ENCODE measurements around the gene EPHB1.
A peak's percentile ranks its signal among the peaks of the same experiment; 100 is the strongest.

The EPHB1 gene

DNA sequence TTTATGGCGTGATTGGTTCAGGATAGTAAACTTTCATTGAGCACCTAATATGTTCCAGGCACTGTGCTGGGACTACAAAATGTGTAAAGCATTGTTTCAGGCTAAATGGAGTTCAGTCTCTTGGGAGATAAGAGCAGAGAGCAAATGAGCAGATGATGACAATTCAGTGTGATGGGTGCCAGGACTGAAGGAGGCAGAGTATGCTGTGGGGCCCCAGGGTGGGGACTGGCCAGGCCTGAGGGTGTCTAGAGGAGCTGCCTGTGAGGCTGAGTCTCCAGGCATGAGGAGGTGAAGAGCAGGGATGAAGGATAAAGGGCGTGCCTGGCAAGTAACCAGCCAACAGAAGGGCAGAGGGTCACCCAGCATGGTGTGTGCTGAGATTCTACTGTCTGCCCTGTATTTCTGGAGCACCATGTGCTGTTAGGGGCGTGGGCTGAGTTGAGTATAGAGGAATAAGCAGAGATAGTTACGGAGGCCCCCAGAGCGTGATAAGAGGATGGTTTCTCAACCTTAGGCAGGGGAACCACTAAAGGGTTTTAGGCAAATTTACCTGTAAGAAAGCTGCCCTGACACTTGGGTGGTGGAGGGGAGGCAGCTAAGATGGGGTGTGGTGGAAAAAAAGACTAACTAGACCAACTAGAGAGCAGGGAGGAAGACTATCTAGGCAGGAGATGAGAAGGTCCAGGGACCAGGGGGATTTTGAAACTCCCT lies 38.5 kb downstream of the EPHB1 start:
- no peak overlapping the region for H3K9ac ChIP-seq (ENCODE audit: low read length)
- H2BK5ac ChIP-seq (ENCODE audit: low read length): no peak overlapping the region
- no peak overlapping the region for H2BK15ac ChIP-seq (replicated peaks; ENCODE audit: low read depth)
- no peaks in the 10 kb centered on the region for H3K79me1 ChIP-seq (ENCODE audit: low read length)
- no peak overlapping the region for H3K4me2 ChIP-seq (ENCODE audit: low read length)
- no peaks in the 10 kb centered on the region for H3K27me3 ChIP-seq (ENCODE audit: insufficient read depth, low read length, poor library complexity)
- no CpG with 5 or more reads among the region's 5 CpGs for WGBS (ENCODE audit: extremely low coverage, insufficient coverage, low lambda C conversion rate)
- H3K79me2 ChIP-seq (ENCODE audit: control insufficient read depth, insufficient read depth, low read length): no peaks in the 10 kb centered on the region
- no peak overlapping the region for H2BK120ac ChIP-seq (ENCODE audit: low read depth, low read length)
- no peaks in the 10 kb centered on the region for H3K4me1 ChIP-seq (ENCODE audit: control insufficient read depth, low read depth, low read length)
- H3K36me3 ChIP-seq (ENCODE audit: control insufficient read depth, insufficient read depth, low read length): no peaks in the 10 kb centered on the region
- H3K4ac ChIP-seq (ENCODE audit: low read depth, low read length): no peak overlapping the region
- H4K8ac ChIP-seq (ENCODE audit: low read depth, low read length): no peak overlapping the region
- H3K27ac ChIP-seq (ENCODE audit: low read depth, low read length): no peak overlapping the region
- no peak for DNase-seq
- no peak overlapping the region for H3K56ac ChIP-seq (ENCODE audit: low read length)
- no peak overlapping the region for H3K4me3 ChIP-seq (ENCODE audit: low read length)
- no peak overlapping the region for H4K5ac ChIP-seq (ENCODE audit: low read length)
- no peak overlapping the region for H3K18ac ChIP-seq (ENCODE audit: low read length)
- H3K23ac ChIP-seq (ENCODE audit: low read length): no peak overlapping the region
- no peak overlapping the region for H2AK5ac ChIP-seq (ENCODE audit: low read length)

- H2AK5ac ChIP-seq (ENCODE audit: low read length): no peak overlapping the region
- no peak overlapping the region for H3K27ac ChIP-seq (ENCODE audit: low read depth, low read length)
- H3K4me1 ChIP-seq (ENCODE audit: control insufficient read depth, low read depth, low read length): no peaks in the 10 kb centered on the region
- no peak overlapping the region for H2BK15ac ChIP-seq (replicated peaks; ENCODE audit: low read depth)
- H3K36me3 ChIP-seq (ENCODE audit: control insufficient read depth, insufficient read depth, low read length): no peaks in the 10 kb centered on the region
- WGBS (ENCODE audit: extremely low coverage, insufficient coverage, low lambda C conversion rate): no CpG with 5 or more reads among the region's 3 CpGs
- no peak for DNase-seq
- H3K79me2 ChIP-seq (ENCODE audit: control insufficient read depth, insufficient read depth, low read length): no peaks in the 10 kb centered on the region
- no peak overlapping the region for H3K56ac ChIP-seq (ENCODE audit: low read length)
- H4K5ac ChIP-seq (ENCODE audit: low read length): no peak overlapping the region
- no peak overlapping the region for H3K4ac ChIP-seq (ENCODE audit: low read depth, low read length)
- no peak overlapping the region for H2BK120ac ChIP-seq (ENCODE audit: low read depth, low read length)
- H3K4me2 ChIP-seq (ENCODE audit: low read length): no peak overlapping the region
- H3K9ac ChIP-seq (ENCODE audit: low read length): no peak overlapping the region
- H3K4me3 ChIP-seq (ENCODE audit: low read length): no peak overlapping the region
- no peak overlapping the region for H4K8ac ChIP-seq (ENCODE audit: low read depth, low read length)
- no peak overlapping the region for H3K18ac ChIP-seq (ENCODE audit: low read length)
- H2BK5ac ChIP-seq (ENCODE audit: low read length): no peak overlapping the region
- no peaks in the 10 kb centered on the region for H3K27me3 ChIP-seq (ENCODE audit: insufficient read depth, low read length, poor library complexity)
- H3K23ac ChIP-seq (ENCODE audit: low read length): no peak overlapping the region
- H3K79me1 ChIP-seq (ENCODE audit: low read length): no peaks in the 10 kb centered on the region
These were observed 41.9 kb downstream of the EPHB1 start for GRCh38 chr3:134836921-134837320.

- no peaks in the 10 kb centered on the region for H3K36me3 ChIP-seq (ENCODE audit: control insufficient read depth, insufficient read depth, low read length)
- no peaks in the 10 kb centered on the region for H3K79me2 ChIP-seq (ENCODE audit: control insufficient read depth, insufficient read depth, low read length)
- H3K4me3 ChIP-seq (ENCODE audit: low read length): no peak overlapping the region
- DNase-seq: peak; percentile 34
- H2BK5ac ChIP-seq (ENCODE audit: low read length): no peak overlapping the region
- no peak overlapping the region for H3K9ac ChIP-seq (ENCODE audit: low read length)
- no peaks in the 10 kb centered on the region for H3K4me1 ChIP-seq (ENCODE audit: control insufficient read depth, low read depth, low read length)
- no peak overlapping the region for H4K8ac ChIP-seq (ENCODE audit: low read depth, low read length)
- H3K18ac ChIP-seq (ENCODE audit: low read length): no peak overlapping the region
- H3K27ac ChIP-seq (ENCODE audit: low read depth, low read length): no peak overlapping the region
- no peak overlapping the region for H2AK5ac ChIP-seq (ENCODE audit: low read length)
- H2BK15ac ChIP-seq (replicated peaks; ENCODE audit: low read depth): no peak overlapping the region
- WGBS (ENCODE audit: extremely low coverage, insufficient coverage, low lambda C conversion rate): no CpG with 5 or more reads among the region's 2 CpGs
- no peak overlapping the region for H3K56ac ChIP-seq (ENCODE audit: low read length)
- no peak overlapping the region for H3K4me2 ChIP-seq (ENCODE audit: low read length)
- no peaks in the 10 kb centered on the region for H3K79me1 ChIP-seq (ENCODE audit: low read length)
- H3K27me3 ChIP-seq (ENCODE audit: insufficient read depth, low read length, poor library complexity): no peaks in the 10 kb centered on the region
- H4K5ac ChIP-seq (ENCODE audit: low read length): no peak overlapping the region
- H3K23ac ChIP-seq (ENCODE audit: low read length): no peak overlapping the region
- no peak overlapping the region for H3K4ac ChIP-seq (ENCODE audit: low read depth, low read length)
- no peak overlapping the region for H2BK120ac ChIP-seq (ENCODE audit: low read depth, low read length)
These were observed 43.5 kb downstream of the EPHB1 start for GRCh38 chr3:134838599-134838998.

DNA sequence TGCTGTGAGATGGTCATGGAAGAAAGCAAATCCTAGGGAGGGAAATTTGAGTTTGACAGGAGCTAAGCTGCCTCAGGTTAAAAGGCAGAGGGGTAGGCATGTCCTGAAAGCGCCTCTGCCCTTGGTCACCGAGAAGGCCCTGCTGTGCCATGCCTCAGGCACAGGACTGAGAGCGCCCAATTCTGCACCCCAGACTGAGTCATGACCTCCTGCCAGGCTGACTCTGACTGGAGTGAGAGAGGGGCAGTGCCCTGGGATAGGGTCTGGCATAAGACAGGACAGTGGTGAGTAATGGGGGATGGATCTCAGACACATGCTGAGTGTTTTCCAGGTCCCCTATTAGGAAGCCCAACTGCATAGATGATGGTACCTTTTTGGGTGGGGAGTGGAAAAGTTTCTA lies 44.4 kb downstream of the EPHB1 start:
- H2BK120ac ChIP-seq (ENCODE audit: low read depth, low read length): no peak overlapping the region
- no peak overlapping the region for H3K4ac ChIP-seq (ENCODE audit: low read depth, low read length)
- no peak overlapping the region for H3K27ac ChIP-seq (ENCODE audit: low read depth, low read length)
- H3K18ac ChIP-seq (ENCODE audit: low read length): no peak overlapping the region
- no peak overlapping the region for H2BK5ac ChIP-seq (ENCODE audit: low read length)
- H4K8ac ChIP-seq (ENCODE audit: low read depth, low read length): no peak overlapping the region
- H3K56ac ChIP-seq (ENCODE audit: low read length): no peak overlapping the region
- H3K23ac ChIP-seq (ENCODE audit: low read length): no peak overlapping the region
- H3K4me1 ChIP-seq (ENCODE audit: control insufficient read depth, low read depth, low read length): no peaks in the 10 kb centered on the region
- DNase-seq: no peak
- no peaks in the 10 kb centered on the region for H3K27me3 ChIP-seq (ENCODE audit: insufficient read depth, low read length, poor library complexity)
- H3K4me2 ChIP-seq (ENCODE audit: low read length): no peak overlapping the region
- H3K4me3 ChIP-seq (ENCODE audit: low read length): no peak overlapping the region
- H3K36me3 ChIP-seq (ENCODE audit: control insufficient read depth, insufficient read depth, low read length): no peaks in the 10 kb centered on the region
- H2BK15ac ChIP-seq (replicated peaks; ENCODE audit: low read depth): no peak overlapping the region
- WGBS (ENCODE audit: extremely low coverage, insufficient coverage, low lambda C conversion rate): no CpG with 5 or more reads among the region's 3 CpGs
- H2AK5ac ChIP-seq (ENCODE audit: low read length): no peak overlapping the region
- no peaks in the 10 kb centered on the region for H3K79me2 ChIP-seq (ENCODE audit: control insufficient read depth, insufficient read depth, low read length)
- no peaks in the 10 kb centered on the region for H3K79me1 ChIP-seq (ENCODE audit: low read length)
- no peak overlapping the region for H3K9ac ChIP-seq (ENCODE audit: low read length)
- no peak overlapping the region for H4K5ac ChIP-seq (ENCODE audit: low read length)

DNA sequence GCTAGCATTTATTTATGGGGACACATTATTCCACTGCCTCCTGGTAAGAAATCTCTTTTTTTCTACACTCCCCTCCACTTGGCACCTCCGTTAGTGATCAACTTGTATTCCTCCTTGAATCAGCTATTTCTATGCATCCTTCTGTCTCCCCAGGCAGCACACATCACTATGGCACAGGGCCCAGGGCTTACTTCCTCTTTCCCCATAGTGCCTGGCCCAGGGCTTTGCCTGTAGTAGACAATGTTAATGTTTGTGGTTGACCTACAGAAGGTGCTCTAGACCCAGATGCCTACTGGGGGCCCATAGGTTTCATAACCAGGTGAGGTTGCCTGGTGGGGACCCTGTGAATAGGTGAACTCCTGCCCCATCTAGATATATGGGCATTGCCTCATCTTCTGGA lies 44.9 kb downstream of the EPHB1 start:
- WGBS (ENCODE audit: extremely low coverage, insufficient coverage, low lambda C conversion rate): no CpG with 5 or more reads among the region's 1 CpG

DNA sequence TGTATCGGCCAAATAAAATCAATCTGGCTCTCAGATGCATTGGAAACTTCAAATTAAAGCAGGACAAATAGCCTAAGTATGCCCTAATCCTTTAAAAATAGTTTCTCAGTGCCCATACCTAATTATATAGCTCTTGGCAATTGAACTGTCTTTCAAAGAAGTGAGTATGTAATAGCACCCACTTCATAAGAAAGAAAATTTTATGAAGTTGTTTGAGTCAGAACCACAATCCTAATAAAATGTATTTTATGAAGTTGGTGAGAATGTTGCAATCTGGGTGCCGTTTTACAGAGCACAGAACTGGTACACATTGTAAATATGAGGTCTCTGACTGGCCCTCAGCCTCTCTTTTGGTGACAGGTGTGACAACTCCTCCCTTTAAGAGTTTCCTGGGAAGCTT lies 45.4 kb downstream of the EPHB1 start:
- Histone ChIP-seq H3K23ac (ENCODE audit: low read length) (no peak overlapping the region), H3K18ac (ENCODE audit: low read length) (no peak overlapping the region), H3K56ac (ENCODE audit: low read length) (no peak overlapping the region), H3K4me2 (ENCODE audit: low read length) (no peak overlapping the region), H3K36me3 (ENCODE audit: control insufficient read depth, insufficient read depth, low read length) (no peaks in the 10 kb centered on the region), H3K27ac (ENCODE audit: low read depth, low read length) (no peak overlapping the region), H3K79me1 (ENCODE audit: low read length) (no peaks in the 10 kb centered on the region), H3K27me3 (ENCODE audit: insufficient read depth, low read length, poor library complexity) (no peaks in the 10 kb centered on the region), H4K5ac (ENCODE audit: low read length) (no peak overlapping the region), H2AK5ac (ENCODE audit: low read length) (no peak overlapping the region), H2BK120ac (ENCODE audit: low read depth, low read length) (no peak overlapping the region), H3K4me3 (ENCODE audit: low read length) (no peak overlapping the region), H3K4me1 (ENCODE audit: control insufficient read depth, low read depth, low read length) (no peaks in the 10 kb centered on the region), H3K4ac (ENCODE audit: low read depth, low read length) (no peak overlapping the region), H4K8ac (ENCODE audit: low read depth, low read length) (no peak overlapping the region), H2BK15ac (replicated peaks; ENCODE audit: low read depth) (no peak overlapping the region), H3K9ac (ENCODE audit: low read length) (no peak overlapping the region), H3K79me2 (ENCODE audit: control insufficient read depth, insufficient read depth, low read length) (no peaks in the 10 kb centered on the region), H2BK5ac (ENCODE audit: low read length) (no peak overlapping the region)
- DNase-seq: no peak
- no CpG with 5 or more reads among the region's 2 CpGs for WGBS (ENCODE audit: extremely low coverage, insufficient coverage, low lambda C conversion rate)

More for the DNA sequence above, 44.9 kb downstream of the EPHB1 start:
- H3K79me1 ChIP-seq (ENCODE audit: low read length): no peaks in the 10 kb centered on the region
- no peaks in the 10 kb centered on the region for H3K4me1 ChIP-seq (ENCODE audit: control insufficient read depth, low read depth, low read length)
- no peak overlapping the region for H4K5ac ChIP-seq (ENCODE audit: low read length)
- H3K79me2 ChIP-seq (ENCODE audit: control insufficient read depth, insufficient read depth, low read length): no peaks in the 10 kb centered on the region
- no peak overlapping the region for H3K4me3 ChIP-seq (ENCODE audit: low read length)
- no peak overlapping the region for H3K27ac ChIP-seq (ENCODE audit: low read depth, low read length)
- no peak overlapping the region for H3K56ac ChIP-seq (ENCODE audit: low read length)
- no peak overlapping the region for H2BK15ac ChIP-seq (replicated peaks; ENCODE audit: low read depth)
- no peak overlapping the region for H3K9ac ChIP-seq (ENCODE audit: low read length)
- DNase-seq: no peak
- no peak overlapping the region for H3K4ac ChIP-seq (ENCODE audit: low read depth, low read length)
- H3K4me2 ChIP-seq (ENCODE audit: low read length): no peak overlapping the region
- no peaks in the 10 kb centered on the region for H3K27me3 ChIP-seq (ENCODE audit: insufficient read depth, low read length, poor library complexity)
- no peak overlapping the region for H3K23ac ChIP-seq (ENCODE audit: low read length)
- H2BK120ac ChIP-seq (ENCODE audit: low read depth, low read length): no peak overlapping the region
- no peak overlapping the region for H3K18ac ChIP-seq (ENCODE audit: low read length)
- no peaks in the 10 kb centered on the region for H3K36me3 ChIP-seq (ENCODE audit: control insufficient read depth, insufficient read depth, low read length)
- no peak overlapping the region for H2BK5ac ChIP-seq (ENCODE audit: low read length)
- no peak overlapping the region for H2AK5ac ChIP-seq (ENCODE audit: low read length)
- H4K8ac ChIP-seq (ENCODE audit: low read depth, low read length): no peak overlapping the region

All from mesendoderm (in vitro differentiated cells).